Lower lobe of right lung (tissue), 2 donors: ENCODE data around the gene ZIM2. TPM values are rescaled to one million over a fixed set of nuclear protein-coding genes. Genes with fewer than 3 reads are reported as not detected.
"Not testable (repeated sequence)": the region's sequence is repeated elsewhere in the genome, so short reads cannot be mapped to it uniquely, and the experiment has no call there.

Source experiments
- ATAC-seq, 2 donors: fragments of 200-7000 bp; cut with Tn5 transposase; one replicate each; pipeline ENCODE4 v1.9.1; 2020 to 2022; ENCODE audit warnings: mild to moderate bottlenecking in 2 of 2, moderate library complexity in 2 of 2
- DNase-seq: peaks from one replicate; pipeline ENCODE4 v3.0.0-alpha.2; 2020
- H3K27ac ChIP-seq: fragments of 200-600 bp; one replicate; pipeline ENCODE4 v1.8.0; 2022
- H3K27me3 ChIP-seq: fragments of 200-600 bp; one replicate; pipeline ENCODE4 v1.8.0; 2022; ENCODE audit warnings: low read depth
- H3K36me3 ChIP-seq: fragments of 200-600 bp; one replicate; pipeline ENCODE4 v1.8.0; 2022; ENCODE audit warnings: mild to moderate bottlenecking
- H3K4me1 ChIP-seq: fragments of 200-600 bp; one replicate; pipeline ENCODE4 v1.8.0; 2022
- H3K4me3 ChIP-seq: fragments of 200-600 bp; one replicate; pipeline ENCODE4 v1.8.0; 2022; ENCODE audit warnings: mild to moderate bottlenecking
- H3K9me3 ChIP-seq: fragments of 200-600 bp; one replicate; pipeline ENCODE4 v1.8.0; 2022
- CTCF ChIP-seq: fragments of 200-600 bp; IDR thresholded peaks from one replicate; pipeline ENCODE4 v1.8.0; 2022; ENCODE audit warnings: antibody characterized with exemption, mild to moderate bottlenecking
- intact Hi-C: fragments of 100-400 bp; cut with DNase I; formaldehyde crosslinking; loops from one replicate; pipeline ENCODE4 v1.11.0; 2022
- total RNA-seq: library from RNA; stranded (reverse); fragmentation: NEBNext Ultra II Directional; extraction: Animal tissue kit (Norgen Biotek cat#: 25700); gene quantifications from one replicate; pipeline ENCODE4 v1.2.1, GENCODE V29; 2021
- donor health status: DM: no; HTN: yes; CAD: no; lungs with severe emphysema.

The ZIM2 gene
- total RNA-seq, 1 donor from 2014 or later = not detected

GRCh38 chr19:56866538-56866937 lies 26.0 kb upstream of the ZIM2 start:
- no peak for ATAC-seq
- DNase-seq = no peak
- no peak for TF ChIP-seq CTCF
- Histone ChIP-seq H3K4me3 (no peak overlapping the region), H3K36me3 (no peaks in the 10 kb centered on the region), H3K27ac (no peak overlapping the region), H3K27me3 (no peaks in the 10 kb centered on the region), H3K4me1 (no peaks in the 10 kb centered on the region), H3K9me3 (peaks cover 5% of the 10 kb centered on the region)
- intact Hi-C loops = no loop called here

GRCh38 chr19:56864443-56865125 lies 24.1 kb upstream of the ZIM2 start:
- DNase-seq = no peak
- Histone ChIP-seq H3K9me3 (peaks cover 4% of the 10 kb centered on the region), H3K27ac (no peak overlapping the region), H3K4me1 (no peaks in the 10 kb centered on the region), H3K4me3 (no peak overlapping the region), H3K27me3 (no peaks in the 10 kb centered on the region), H3K36me3 (no peaks in the 10 kb centered on the region)
- intact Hi-C loops = no loop called here
- ATAC-seq = no peak
- no peak for TF ChIP-seq CTCF

- intact Hi-C loops = no loop called here
- H3K27ac ChIP-seq = no peak overlapping the region
- H3K4me3 ChIP-seq = no peak overlapping the region
- ATAC-seq (no peak), DNase-seq (no peak)
- no peaks in the 10 kb centered on the region for H3K4me1 ChIP-seq
- no peak for TF ChIP-seq CTCF
- no peaks in the 10 kb centered on the region for H3K27me3 ChIP-seq
- H3K9me3 ChIP-seq = no peaks in the 10 kb centered on the region
- H3K36me3 ChIP-seq = no peaks in the 10 kb centered on the region
These were observed 22.2 kb upstream of the ZIM2 start for GRCh38 chr19:56862741-56863140.

GRCh38 chr19:56860409-56860808 lies 19.9 kb upstream of the ZIM2 start:
- H3K4me3 ChIP-seq, DNase-seq, ATAC-seq, H3K27me3 ChIP-seq, H3K36me3 ChIP-seq, H3K27ac ChIP-seq, intact Hi-C loops, H3K4me1 ChIP-seq, H3K9me3 ChIP-seq: not testable (repeated sequence)

- intact Hi-C loops = no loop called here
- no peak for DNase-seq
- peaks cover 3% of the 10 kb centered on the region for H3K27me3 ChIP-seq
- no peak overlapping the region for H3K27ac ChIP-seq
- no peaks in the 10 kb centered on the region for H3K36me3 ChIP-seq
- TF ChIP-seq CTCF = no peak
- ATAC-seq = no peak
- no peaks in the 10 kb centered on the region for H3K4me1 ChIP-seq
- H3K9me3 ChIP-seq = peaks cover 8% of the 10 kb centered on the region
- H3K4me3 ChIP-seq = no peak overlapping the region
These were observed 17.5 kb upstream of the ZIM2 start for GRCh38 chr19:56858026-56858425.

GRCh38 chr19:56856822-56857221 lies 16.3 kb upstream of the ZIM2 start:
- intact Hi-C loops = no loop called here
- DNase-seq (no peak), ATAC-seq (no peak)
- no peaks in the 10 kb centered on the region for H3K36me3 ChIP-seq
- peaks cover 8% of the 10 kb centered on the region for H3K9me3 ChIP-seq
- no peak overlapping the region for H3K4me3 ChIP-seq
- no peak for TF ChIP-seq CTCF
- peaks cover 3% of the 10 kb centered on the region for H3K27me3 ChIP-seq
- H3K27ac ChIP-seq = no peak overlapping the region
- no peaks in the 10 kb centered on the region for H3K4me1 ChIP-seq

- H3K4me1 ChIP-seq, intact Hi-C loops, H3K9me3 ChIP-seq, DNase-seq, ATAC-seq, H3K27ac ChIP-seq, H3K36me3 ChIP-seq, H3K4me3 ChIP-seq, H3K27me3 ChIP-seq: not testable (repeated sequence)
These were observed 11.8 kb upstream of the ZIM2 start for GRCh38 chr19:56852361-56852760.
